Fibroblast of the aortic adventitia (primary cell): ENCODE results near the gene SAG. TPM values are rescaled to one million over a fixed set of nuclear protein-coding genes. Genes with fewer than 3 reads are reported as not detected.

Experiments
- DNase-seq: peaks from one replicate; pipeline ENCODE4 v3.0.0-alpha.2; 2010; ENCODE audit warnings: low read depth
- H3K4me3 ChIP-seq: 2 replicates; pipeline ENCODE4 v1.5.1; 2011; ENCODE audit warnings: low read depth, mild to moderate bottlenecking, control low read depth, low read length, moderate library complexity
- total RNA-seq: library from RNA; depleted of rRNA; stranded (reverse); fragments of >200 nt; gene quantifications from 2 replicates; pipeline ENCODE4 v1.2.3, GENCODE V29; 2012; ENCODE audit warnings: low replicate concordance
- TF ChIP-seq, protein P1 (sequence below): IDR thresholded peaks from 2 replicates; pipeline ENCODE4 v1.5.1; 2011; ENCODE audit warnings: mild to moderate bottlenecking, low read length, control low read depth, inconsistent platforms; ENCODE audit not compliant: insufficient read depth

SAG gene
- total RNA-seq, 1 donor: not detected

DNA sequence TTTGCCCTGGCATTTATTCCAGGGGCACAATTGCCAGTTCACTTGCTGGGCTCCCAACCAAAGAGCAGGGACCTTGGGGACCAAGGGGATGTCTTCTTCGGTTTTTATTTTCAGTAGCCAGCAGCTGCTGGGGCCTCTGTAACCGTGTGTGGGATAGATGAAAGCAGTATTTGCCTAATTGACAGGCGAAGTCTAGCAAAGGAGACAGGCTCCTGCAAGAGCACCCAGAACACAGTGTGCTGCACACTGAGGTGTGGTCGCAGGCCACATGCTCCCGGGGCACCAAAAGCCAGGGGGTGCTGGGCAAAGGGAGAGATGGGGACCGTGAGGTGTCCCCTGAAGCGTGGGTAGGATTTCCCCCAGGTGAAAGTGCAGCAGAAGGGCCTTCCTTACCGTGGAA is 5.3 kb downstream of the SAG start:
- DNase-seq: no peak
- H3K4me3 ChIP-seq: no peak overlapping the region
- TF ChIP-seq, protein P1, sequence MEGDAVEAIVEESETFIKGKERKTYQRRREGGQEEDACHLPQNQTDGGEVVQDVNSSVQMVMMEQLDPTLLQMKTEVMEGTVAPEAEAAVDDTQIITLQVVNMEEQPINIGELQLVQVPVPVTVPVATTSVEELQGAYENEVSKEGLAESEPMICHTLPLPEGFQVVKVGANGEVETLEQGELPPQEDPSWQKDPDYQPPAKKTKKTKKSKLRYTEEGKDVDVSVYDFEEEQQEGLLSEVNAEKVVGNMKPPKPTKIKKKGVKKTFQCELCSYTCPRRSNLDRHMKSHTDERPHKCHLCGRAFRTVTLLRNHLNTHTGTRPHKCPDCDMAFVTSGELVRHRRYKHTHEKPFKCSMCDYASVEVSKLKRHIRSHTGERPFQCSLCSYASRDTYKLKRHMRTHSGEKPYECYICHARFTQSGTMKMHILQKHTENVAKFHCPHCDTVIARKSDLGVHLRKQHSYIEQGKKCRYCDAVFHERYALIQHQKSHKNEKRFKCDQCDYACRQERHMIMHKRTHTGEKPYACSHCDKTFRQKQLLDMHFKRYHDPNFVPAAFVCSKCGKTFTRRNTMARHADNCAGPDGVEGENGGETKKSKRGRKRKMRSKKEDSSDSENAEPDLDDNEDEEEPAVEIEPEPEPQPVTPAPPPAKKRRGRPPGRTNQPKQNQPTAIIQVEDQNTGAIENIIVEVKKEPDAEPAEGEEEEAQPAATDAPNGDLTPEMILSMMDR: no peak

DNA sequence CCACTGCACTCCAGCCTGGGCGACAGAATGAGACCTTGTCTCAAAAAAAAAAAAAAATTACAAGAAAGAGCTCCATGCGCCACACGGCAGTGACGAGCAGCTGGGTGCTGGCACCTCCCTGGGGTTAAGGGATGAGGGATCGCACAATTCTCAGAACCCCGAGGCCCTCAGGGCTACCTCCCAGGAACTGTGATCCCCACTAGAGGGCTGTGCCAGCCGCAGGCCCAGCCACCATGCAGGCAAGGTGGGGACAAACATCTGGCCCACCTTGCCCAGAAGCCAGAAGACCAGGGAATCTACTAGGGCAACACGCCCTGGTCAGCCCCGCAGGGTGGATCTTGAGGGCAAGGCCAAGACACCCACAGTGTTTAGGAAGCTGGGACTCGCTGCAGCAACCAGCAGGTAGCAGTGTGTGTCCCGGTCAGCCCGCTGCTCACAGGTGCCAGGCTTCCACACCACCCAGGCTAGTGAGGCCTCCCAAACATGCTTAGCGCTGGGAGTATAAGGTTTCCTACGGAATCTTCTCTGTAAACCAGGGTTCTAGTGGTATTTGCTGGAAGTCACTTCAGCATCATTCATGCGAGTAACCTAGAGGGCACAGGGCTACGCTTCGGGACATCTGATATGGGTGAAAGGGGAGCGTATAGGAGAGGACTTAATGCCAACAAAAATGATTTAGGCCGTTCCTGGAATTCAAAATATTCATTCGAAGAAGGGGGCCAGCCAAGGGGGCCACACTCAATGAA is 6.7 kb downstream of the SAG start:
- H3K4me3 ChIP-seq: no peak overlapping the region
- no peak for DNase-seq
- TF ChIP-seq, protein P1: no peak

DNA sequence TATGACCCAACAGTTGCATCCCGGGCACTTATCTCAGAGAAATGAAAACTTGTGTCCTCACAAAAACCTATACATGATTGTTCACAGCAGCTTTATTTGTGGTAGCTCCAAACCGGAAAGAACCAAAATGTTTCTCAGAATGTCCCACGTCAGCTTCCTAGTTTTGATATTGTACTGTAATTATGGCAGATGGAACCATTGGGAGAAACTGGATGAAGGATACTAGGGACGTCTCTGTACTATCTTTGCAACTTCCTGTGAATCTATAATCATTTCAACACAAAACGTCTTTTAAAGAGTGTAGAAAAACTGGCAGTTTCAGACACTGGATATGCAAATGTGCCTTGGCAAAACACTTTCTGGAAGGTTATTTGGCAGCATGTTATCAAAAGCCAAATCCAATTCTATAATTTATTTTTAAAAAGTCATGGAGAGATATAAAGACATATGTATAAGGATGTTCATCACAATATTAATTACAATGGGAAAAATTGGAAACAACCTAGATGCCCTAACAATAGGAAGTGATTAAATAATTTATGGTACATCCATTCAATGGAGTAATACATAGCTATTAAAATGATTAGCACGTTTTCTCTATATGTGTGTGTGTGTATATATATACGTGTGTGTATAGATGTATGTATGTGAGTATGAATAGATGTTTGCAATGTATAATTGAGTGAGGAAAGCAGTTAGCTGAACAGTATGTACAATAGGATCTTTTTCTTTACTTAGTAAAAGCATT is 9.8 kb downstream of the SAG start:
- TF ChIP-seq, protein P1: no peak
- no peak for DNase-seq
- no peak overlapping the region for H3K4me3 ChIP-seq

DNA sequence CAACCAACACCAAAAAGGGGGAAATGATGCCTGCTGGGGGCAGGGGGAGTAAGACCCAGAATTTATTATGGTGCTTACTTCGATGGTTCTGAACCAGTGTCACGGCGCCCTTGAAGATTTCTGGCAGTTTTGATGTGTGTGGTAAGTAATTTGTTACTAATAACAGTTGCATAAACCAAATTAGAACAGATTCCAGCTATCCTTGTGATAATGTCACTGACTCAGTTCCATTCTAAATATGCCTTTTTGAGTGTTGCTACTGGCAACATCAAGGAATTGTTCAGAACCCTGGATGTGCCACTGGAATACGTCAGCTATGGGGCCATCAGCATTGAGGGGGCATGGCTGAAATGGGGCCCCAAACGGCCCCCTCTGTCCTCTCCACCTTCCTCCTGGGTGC is 11.6 kb downstream of the SAG start:
- no peak overlapping the region for H3K4me3 ChIP-seq
- TF ChIP-seq, protein P1: no peak
- no peak for DNase-seq

DNA sequence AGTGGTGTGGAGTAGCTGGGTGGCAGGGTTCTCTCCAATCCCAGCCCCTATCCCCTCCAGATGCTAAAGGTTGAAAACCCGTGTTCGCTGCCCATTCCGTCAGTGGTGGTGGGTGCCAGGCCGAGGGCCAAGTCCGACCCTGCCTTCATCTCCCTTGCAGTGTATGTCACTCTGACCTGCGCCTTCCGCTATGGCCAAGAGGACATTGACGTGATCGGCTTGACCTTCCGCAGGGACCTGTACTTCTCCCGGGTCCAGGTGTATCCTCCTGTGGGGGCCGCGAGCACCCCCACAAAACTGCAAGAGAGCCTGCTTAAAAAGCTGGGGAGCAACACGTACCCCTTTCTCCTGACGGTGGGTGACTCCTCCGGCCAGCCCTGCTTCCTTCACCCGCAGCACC is 12.9 kb downstream of the SAG start:
- TF ChIP-seq, protein P1: no peak
- no peak overlapping the region for H3K4me3 ChIP-seq
- DNase-seq: no peak

DNA sequence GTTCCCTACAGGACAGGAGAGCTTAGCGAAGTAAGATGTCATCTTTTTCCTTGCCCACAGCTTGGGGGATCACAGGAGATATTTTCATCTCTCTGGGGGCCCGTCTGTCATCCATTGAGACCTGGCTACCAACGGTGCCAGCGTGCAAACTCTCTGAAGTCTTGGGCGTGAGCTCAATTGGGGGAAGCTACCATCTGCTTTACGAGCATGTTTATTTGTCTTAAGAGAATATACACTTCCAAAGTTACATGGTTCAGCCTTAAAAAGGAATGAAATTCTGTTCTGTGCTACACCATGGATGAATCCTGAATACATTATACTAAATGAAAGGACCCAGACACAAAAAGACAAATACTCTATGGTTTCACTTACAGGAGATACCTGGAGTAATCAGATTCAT is 13.6 kb downstream of the SAG start:
- TF ChIP-seq, protein P1: no peak
- no peak for DNase-seq
- no peak overlapping the region for H3K4me3 ChIP-seq
